GM18867 (cell line): ENCODE results near the gene RAD51B.

ENCODE experiments used
- ATAC-seq: cut with Tn5 transposase; IDR thresholded peaks from one replicate; pipeline ENCODE4 v1.9.1; 2021; ENCODE audit warnings: mild to moderate bottlenecking, moderate library complexity; ENCODE audit not compliant: unreplicated experiment

RAD51B gene

DNA sequence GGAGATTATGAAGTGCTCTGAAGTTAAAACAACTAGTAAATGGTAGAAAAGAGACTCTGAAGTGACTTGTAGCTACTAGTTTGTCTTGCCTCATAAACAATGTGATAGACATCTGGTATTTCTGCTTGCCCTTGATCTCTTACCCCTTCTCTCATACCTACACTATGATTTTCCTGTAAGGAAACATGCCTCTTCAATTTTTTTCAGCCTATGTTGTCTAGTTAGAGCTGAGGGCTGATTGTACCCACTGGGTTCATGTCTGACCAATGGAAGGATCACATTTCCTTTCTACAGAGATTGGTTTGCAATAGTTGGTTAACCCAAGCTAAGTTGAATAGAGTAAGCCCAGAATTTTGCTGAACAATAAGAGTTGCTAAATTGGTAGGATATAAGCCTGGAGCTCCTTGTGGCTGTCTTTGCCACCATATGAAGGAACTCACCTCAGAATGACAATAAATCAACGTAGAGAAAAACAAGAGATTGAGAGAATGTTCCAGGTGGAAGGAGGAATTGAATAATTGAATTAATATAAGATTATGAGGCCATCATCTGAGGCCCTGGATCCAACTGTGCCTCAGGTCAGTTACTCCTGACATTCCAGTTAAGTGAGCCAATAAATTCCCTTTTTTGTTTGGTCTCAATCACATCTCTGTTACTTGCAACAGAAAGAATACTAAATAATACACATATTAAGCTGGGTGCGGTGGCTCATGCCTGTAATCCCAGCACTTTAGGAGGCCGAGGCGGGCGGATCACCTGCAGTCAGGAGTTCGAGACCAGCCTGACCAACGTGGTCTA is 626.9 kb downstream of the RAD51B start:
- no peak for ATAC-seq

GRCh38 chr14:68447581-68448251 is 628.1 kb downstream of the RAD51B start:
- no peak for ATAC-seq

GRCh38 chr14:68448252-68448902 is 628.8 kb downstream of the RAD51B start:
- no peak for ATAC-seq

- no peak for ATAC-seq
Measured at GRCh38 chr14:68449561-68450181, 630.1 kb downstream of the RAD51B start.

GRCh38 chr14:68450391-68451120 is 631.0 kb downstream of the RAD51B start:
- ATAC-seq = no peak

DNA sequence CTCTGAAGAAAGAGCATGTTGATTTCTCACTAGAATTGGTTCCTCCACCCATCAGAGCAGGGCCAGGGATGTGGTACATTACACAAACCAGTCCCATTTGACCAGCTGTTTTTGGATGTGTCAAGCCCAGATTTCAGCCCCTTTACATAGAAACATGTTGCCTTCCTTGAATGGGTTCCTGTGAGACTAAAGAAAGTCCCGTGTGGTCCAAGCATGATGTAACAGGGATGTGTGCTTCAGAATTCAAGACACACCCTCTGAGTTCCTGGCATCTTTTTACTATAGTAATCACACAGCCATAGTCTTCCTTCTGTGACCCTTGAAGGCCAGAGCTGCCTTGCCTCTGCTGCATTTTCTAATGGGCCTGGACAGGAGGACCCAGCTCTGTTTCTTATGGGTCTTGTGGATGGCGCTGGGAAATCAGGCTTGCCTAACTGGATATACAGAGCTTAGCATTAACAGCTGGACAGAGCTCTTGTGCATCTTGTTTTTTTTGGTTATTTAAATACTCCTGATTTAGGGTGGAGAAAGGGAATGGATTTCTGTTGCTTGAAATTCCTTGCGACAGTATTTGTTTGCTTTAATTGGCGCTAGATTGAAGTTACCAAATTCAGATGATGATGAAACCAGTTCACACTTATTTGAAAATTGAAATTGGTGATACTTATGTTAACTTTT is 632.3 kb downstream of the RAD51B start:
- no peak for ATAC-seq

- no peak for ATAC-seq
Measured at GRCh38 chr14:68458253-68458652, 638.7 kb downstream of the RAD51B start.

DNA sequence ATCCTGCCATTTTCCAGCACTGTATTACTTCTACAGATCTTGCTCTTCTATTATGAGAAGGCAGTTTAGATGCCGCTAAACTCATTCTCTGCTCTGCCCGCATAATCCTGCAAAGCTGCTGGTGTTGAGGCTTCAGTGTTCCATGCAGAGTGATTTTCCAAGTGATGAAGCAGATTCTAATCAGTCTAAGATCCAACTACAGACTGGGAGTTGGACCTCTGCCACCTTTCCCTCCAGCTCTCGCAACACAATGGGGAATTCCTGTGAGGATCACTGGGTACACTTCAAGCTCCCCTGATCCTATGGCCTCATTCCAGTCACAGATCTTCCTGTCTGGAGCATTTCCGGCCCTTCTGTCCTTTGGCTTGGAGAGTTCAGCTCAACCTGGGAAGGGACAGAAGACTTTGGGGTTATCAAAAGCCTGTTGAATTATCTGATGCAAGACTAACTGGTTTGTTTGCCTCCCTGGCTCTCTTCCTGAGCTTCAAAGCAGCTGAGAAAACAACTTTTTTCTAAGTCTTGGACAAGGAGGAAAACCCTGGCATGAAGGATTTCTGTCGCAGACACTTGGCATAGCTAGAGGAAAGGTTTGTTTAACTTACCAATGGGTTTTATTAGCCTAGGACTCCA is 639.4 kb downstream of the RAD51B start:
- ATAC-seq = no peak

- no peak for ATAC-seq
Measured at GRCh38 chr14:68459480-68460136, 640.0 kb downstream of the RAD51B start.

GRCh38 chr14:68460541-68460940 is 641.0 kb downstream of the RAD51B start:
- no peak for ATAC-seq

- no peak for ATAC-seq
Measured at GRCh38 chr14:68461086-68461485, 641.5 kb downstream of the RAD51B start.

- no peak for ATAC-seq
Measured at GRCh38 chr14:68462683-68463082, 643.1 kb downstream of the RAD51B start.

DNA sequence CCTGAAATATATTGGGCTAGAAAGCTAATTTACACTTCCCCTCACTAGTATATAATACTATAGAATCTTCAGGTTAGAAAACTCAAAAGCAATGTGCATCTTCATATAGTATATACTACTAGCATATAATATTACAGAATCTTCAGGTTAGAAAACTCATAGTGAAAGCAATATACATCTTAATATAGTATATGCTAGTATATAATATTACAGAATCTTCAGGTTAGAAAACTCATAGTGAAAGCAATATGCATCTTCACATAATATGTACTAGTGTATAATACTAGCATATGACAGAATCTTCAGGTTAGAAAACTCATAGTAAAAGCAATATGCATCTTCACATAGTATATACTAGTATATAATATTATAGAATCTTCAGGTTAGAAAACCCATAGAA is 643.7 kb downstream of the RAD51B start:
- no peak for ATAC-seq

DNA sequence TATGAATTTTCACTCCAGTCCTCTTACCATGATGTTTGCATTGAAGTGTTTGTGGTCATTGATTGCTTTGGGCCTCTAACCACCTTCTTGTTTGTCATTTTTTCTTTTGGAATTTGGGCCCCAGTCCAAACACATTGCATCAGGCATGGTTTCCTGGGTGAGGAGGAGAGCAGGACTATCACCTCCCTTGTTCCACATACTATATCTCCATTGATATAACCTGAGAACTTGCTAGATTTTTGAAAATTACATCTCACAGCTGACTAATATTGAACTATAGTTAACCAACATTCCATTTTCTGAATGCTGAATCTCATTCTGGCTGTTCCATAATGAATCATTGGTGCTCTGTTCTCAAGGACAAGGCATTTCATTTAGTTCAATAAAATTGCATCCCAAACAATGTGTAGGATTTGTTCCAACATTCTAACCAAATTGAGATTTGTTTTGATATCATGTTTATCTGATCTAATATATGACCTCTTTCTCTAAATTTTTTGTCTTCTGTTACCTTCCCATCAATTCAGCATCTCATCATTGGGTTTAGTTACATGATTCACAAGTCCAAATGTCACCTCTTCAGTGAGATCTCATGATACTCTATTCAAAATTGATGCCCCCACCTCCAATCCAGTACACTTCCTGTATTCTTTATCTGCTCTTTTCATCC is 644.3 kb downstream of the RAD51B start:
- ATAC-seq = no peak

- no peak for ATAC-seq
Measured at GRCh38 chr14:68464711-68465110, 645.1 kb downstream of the RAD51B start.

GRCh38 chr14:68466491-68466977 is 647.0 kb downstream of the RAD51B start:
- no peak for ATAC-seq

DNA sequence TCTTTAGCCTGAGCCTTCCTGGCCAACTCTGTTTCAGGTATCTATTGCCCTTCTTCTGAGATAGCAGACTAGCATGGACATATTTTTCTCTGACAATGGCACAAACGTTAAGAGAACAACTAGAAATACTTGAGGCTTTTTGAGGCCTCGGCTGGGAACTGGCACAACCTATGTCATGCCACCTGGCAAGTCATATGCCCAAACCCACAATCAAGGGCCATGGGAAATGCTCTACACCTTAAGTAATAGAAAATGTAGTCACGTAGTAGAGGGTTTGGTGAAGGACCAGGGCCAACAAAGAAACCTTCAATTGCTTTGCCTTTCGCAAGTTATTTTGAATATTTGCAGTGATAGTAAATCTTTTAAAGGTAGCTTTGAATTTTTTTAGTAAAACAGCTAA is 647.8 kb downstream of the RAD51B start:
- ATAC-seq = no peak

DNA sequence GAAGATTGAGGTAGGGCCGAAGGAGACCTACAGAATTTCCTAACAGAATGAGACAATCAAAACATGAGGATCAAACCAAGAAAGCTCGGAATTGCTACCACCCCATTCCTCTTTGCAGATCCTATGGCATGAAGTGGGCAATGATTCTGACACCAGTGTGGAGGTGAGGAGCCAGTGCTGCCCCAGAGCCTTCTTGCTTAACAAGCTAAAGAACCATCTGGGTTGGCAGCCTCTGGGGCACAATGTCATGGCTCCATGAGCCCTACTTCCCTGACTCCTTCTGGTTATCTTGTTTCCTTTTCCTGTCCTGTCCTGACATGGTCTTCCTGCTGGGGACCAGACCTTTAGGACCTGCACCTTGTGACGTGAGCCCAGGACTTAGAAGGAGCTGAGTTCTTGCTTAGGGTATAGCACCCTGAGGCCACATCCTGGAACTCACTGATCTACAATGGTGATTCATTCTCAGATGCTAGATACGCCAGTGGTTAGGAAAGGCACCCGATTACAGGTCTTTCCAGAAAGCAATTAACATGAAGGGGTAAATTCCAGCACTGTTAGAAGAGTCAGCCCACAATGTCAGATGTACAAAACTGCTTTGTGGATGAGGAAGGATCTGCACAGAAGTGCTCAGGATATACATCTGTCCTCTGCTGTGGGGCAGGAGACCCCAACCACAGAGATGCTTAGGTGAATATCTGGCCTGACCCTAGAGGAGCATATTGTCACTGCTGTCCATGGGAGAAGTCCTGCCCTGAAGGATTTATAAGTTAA is 649.0 kb downstream of the RAD51B start:
- ATAC-seq = no peak
